Caco-2 (cell line): ENCODE measurements around the gene RBP2. TPM values are rescaled to one million over a fixed set of nuclear protein-coding genes. Genes with fewer than 3 reads are reported as not detected.
A peak's percentile ranks its signal among the peaks of the same experiment; 100 is the strongest.

Experiments
- BruUV-seq: library from RNA; stranded (reverse); fragments of 400-500 nt; replicated peaks from 2 replicates; lab custom pipeline; 2021; lab: Mats Ljungman, UMichigan
- CTCF ChIA-PET: fragments of 300-600 bp; sonication (Branson Sonifier 250); formaldehyde crosslinking; loops from one replicate; lab custom pipeline; 2022; ENCODE audit warnings: antibody characterized with exemption; lab: Charles Lee
- POLR2A ChIA-PET: fragments of 300-600 bp; sonication (Branson Sonifier 250); formaldehyde crosslinking; loops from one replicate; lab custom pipeline; 2022; ENCODE audit warnings: antibody characterized with exemption; lab: Charles Lee
- DNase-seq, 2 experiments: peaks; one replicate each; pipeline versions ENCODE4 v3.0.0 to v3.0.0-alpha.2; 2020 to 2022
- H3K27me3 ChIP-seq: replicated peaks from 2 replicates; pipeline ENCODE4 v1.6.0; 2011; ENCODE audit warnings: low read length; ENCODE audit not compliant: control insufficient read depth, insufficient read depth
- H3K36me3 ChIP-seq: 2 replicates; pipeline ENCODE4 v1.5.1; 2011; ENCODE audit warnings: low read length; ENCODE audit not compliant: control insufficient read depth, insufficient read depth
- H3K4me1 ChIP-seq: fragments of 250-450 bp; sonication (Bioruptor Pico); 2 replicates; pipeline ENCODE4 v1.5.1; 2020; ENCODE audit warnings: mild to moderate bottlenecking
- H3K4me3 ChIP-seq: 2 replicates; pipeline ENCODE4 v1.5.1; 2011; ENCODE audit warnings: low read depth, mild to moderate bottlenecking, control low read depth, low read length
- H3K9me3 ChIP-seq: fragments of 250-450 bp; sonication (Bioruptor Pico); 2 replicates; pipeline ENCODE4 v1.5.1; 2020; ENCODE audit warnings: mild to moderate bottlenecking, moderate library complexity
- H3K27ac Mint-ChIP-seq: one replicate; pipeline ENCODE4 v1.8.0; 2022; ENCODE audit warnings: mixed read lengths; ENCODE audit not compliant: unreplicated experiment
- H3K27me3 Mint-ChIP-seq: one replicate; pipeline ENCODE4 v1.8.0; 2022; ENCODE audit warnings: mixed read lengths; ENCODE audit not compliant: insufficient read depth, unreplicated experiment
- H3K36me3 Mint-ChIP-seq: one replicate; pipeline ENCODE4 v1.8.0; 2022; ENCODE audit warnings: mild to moderate bottlenecking, mixed read lengths; ENCODE audit not compliant: insufficient read depth, unreplicated experiment
- H3K4me1 Mint-ChIP-seq: one replicate; pipeline ENCODE4 v1.8.0; 2022; ENCODE audit warnings: low read depth, mixed read lengths; ENCODE audit not compliant: unreplicated experiment
- H3K4me3 Mint-ChIP-seq: one replicate; pipeline ENCODE4 v1.8.0; 2022; ENCODE audit warnings: mild to moderate bottlenecking, moderate library complexity, mixed read lengths; ENCODE audit not compliant: unreplicated experiment
- H3K9me3 Mint-ChIP-seq: one replicate; pipeline ENCODE4 v1.8.0; 2022; ENCODE audit warnings: mixed read lengths; ENCODE audit not compliant: unreplicated experiment
- intact Hi-C: fragments of 100-400 bp; cut with micrococcal nuclease; formaldehyde crosslinking; loops from one replicate; pipeline ENCODE4 v1.10.0; 2022; ENCODE audit not compliant: unreplicated experiment
- total RNA-seq: library from RNA; stranded (reverse); gene quantifications from 2 replicates; pipeline ENCODE4 v1.2.3, GENCODE V29; 2022
- TF ChIP-seq, protein P1 (sequence below), 2 experiments: fragments of 200-600 bp in 1 of 2; IDR thresholded peaks; 1 replicate in 1 of 2; 2 replicates in 1 of 2; pipeline versions ENCODE4 v1.5.1 to v1.8.0; 2011 to 2022; ENCODE audit warnings: antibody characterized with exemption in 1 of 2, control low read depth in 1 of 2, inconsistent platforms in 1 of 2, low read depth in 1 of 2, low read length in 1 of 2, mild to moderate bottlenecking in 1 of 2, moderate library complexity in 1 of 2; ENCODE audit not compliant: insufficient read depth in 1 of 2, severe bottlenecking in 1 of 2, unreplicated experiment in 1 of 2

Gene RBP2
- total RNA-seq, 1 experiment from 2014 or later, result 28.0 TPM

DNA sequence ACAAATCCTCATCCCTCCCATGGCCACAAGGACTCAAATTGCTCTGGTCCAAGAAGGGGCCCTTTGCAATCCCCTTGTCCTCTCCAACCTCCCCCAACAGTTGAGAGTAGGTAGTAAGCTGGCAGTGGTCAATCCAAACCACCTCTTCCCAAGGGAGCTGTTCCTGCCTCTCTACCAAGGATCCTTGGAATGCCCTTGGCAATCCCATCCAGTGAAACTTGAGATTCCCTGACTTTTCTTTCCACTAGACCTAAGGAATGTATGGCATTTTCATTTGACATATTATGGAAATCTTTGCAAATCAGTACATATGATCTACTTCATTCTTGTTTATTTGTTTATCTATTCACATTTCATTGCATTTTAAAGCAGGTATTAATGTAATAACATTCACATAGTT, 4.8 kb upstream of the RBP2 start:
- TF ChIP-seq, protein P1, sequence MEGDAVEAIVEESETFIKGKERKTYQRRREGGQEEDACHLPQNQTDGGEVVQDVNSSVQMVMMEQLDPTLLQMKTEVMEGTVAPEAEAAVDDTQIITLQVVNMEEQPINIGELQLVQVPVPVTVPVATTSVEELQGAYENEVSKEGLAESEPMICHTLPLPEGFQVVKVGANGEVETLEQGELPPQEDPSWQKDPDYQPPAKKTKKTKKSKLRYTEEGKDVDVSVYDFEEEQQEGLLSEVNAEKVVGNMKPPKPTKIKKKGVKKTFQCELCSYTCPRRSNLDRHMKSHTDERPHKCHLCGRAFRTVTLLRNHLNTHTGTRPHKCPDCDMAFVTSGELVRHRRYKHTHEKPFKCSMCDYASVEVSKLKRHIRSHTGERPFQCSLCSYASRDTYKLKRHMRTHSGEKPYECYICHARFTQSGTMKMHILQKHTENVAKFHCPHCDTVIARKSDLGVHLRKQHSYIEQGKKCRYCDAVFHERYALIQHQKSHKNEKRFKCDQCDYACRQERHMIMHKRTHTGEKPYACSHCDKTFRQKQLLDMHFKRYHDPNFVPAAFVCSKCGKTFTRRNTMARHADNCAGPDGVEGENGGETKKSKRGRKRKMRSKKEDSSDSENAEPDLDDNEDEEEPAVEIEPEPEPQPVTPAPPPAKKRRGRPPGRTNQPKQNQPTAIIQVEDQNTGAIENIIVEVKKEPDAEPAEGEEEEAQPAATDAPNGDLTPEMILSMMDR (IDR thresholded peaks at IDR 0.05; ENCODE audit: insufficient read depth in 1 of 2, low read depth in 1 of 2, low read length in 1 of 2, severe bottlenecking in 1 of 2, unreplicated experiment in 1 of 2), result no peak
- Histone ChIP-seq H3K4me1 (peaks cover 26% of the 10 kb centered on the region), H3K27me3 (no peaks in the 10 kb centered on the region), H3K4me3 (no peak overlapping the region), H3K36me3 (no peaks in the 10 kb centered on the region), H3K9me3 (no peaks in the 10 kb centered on the region)
- BruUV-seq, result no TSS peak
- intact Hi-C loops, result no loop called here
- ChIA-PET CTCF (interaction anchor here (1.4 kb wide), 1 partner anchor 25 kb away, joined by 3 read pairs; no protein-coding TSS in a partner anchor), POLR2A (no interaction called here)
- peaks cover 8% of the 10 kb centered on the region for H3K9me3 Mint-ChIP-seq
- H3K4me1 Mint-ChIP-seq, result peaks cover 18% of the 10 kb centered on the region
- no peak for DNase-seq
- H3K27me3 Mint-ChIP-seq, result no peaks in the 10 kb centered on the region
- no peak overlapping the region for H3K27ac Mint-ChIP-seq
- no peak overlapping the region for H3K4me3 Mint-ChIP-seq
- H3K36me3 Mint-ChIP-seq, result no peaks in the 10 kb centered on the region

GRCh38 chr3:139480585-139480984, 4.3 kb upstream of the RBP2 start:
- H3K27me3 ChIP-seq, result no peaks in the 10 kb centered on the region
- no peak overlapping the region for H3K4me3 ChIP-seq
- Mint-ChIP-seq H3K4me3 (no peak overlapping the region), H3K27ac (no peak overlapping the region), H3K36me3 (no peaks in the 10 kb centered on the region), H3K4me1 (peaks cover 22% of the 10 kb centered on the region), H3K9me3 (peaks cover 8% of the 10 kb centered on the region), H3K27me3 (no peaks in the 10 kb centered on the region)
- ChIA-PET CTCF (interaction anchor here (1.4 kb wide), 1 partner anchor 26 kb away, joined by 3 read pairs; no protein-coding TSS in a partner anchor), POLR2A (no interaction called here)
- intact Hi-C loops, result no loop called here
- TF ChIP-seq, protein P1 (IDR thresholded peaks at IDR 0.05; ENCODE audit: insufficient read depth in 1 of 2, low read depth in 1 of 2, low read length in 1 of 2, severe bottlenecking in 1 of 2, unreplicated experiment in 1 of 2), result no peak
- no peak for DNase-seq
- no peaks in the 10 kb centered on the region for H3K36me3 ChIP-seq
- BruUV-seq, result no TSS peak
- H3K9me3 ChIP-seq, result no peaks in the 10 kb centered on the region
- H3K4me1 ChIP-seq, result peaks cover 32% of the 10 kb centered on the region

DNA sequence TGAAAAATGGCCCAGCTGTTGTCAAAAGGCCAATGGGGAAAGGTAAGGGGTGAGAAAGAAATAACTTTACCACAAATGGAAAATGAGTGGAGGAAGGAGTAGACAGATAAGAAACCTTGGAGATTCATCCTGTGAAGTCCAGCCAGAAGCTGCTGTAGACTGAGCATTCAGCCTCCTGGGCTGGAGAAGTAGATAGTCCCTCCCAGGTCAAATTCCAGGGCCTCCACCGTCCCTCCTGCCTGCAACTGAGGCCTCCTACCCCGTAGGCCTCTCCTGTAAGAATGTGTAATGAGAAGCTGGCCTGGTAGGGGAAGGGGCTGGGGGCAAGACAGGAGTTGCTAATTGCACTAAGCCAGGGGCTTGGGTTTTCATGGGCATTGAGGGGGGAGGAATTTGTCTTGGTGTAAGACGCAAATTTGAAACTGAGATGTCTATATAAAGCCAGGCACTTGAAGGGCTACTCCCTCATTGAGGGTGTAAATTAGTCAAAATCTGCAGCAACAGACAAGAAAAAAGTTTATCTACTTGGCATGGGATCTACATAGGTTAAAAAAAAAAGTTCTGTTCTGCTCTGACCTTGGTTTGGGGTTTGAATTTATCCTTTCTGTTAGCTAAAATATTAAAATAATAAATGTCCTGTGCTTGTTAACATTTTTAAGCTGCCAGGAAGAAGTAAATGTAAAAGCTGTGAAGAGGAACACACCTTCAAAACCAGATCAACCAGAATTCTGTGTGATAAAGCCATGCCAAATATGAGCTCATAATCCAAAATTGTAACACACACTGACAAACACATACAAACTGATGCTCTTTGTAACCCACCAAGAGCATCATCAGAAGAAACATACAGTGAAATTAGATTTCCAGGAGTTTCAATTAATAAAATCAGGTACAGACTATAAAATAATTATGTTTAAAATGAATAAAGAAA, 1.7 kb upstream of the RBP2 start:
- Histone ChIP-seq H3K9me3 (no peaks in the 10 kb centered on the region), H3K27me3 (no peaks in the 10 kb centered on the region), H3K36me3 (no peaks in the 10 kb centered on the region), H3K4me1 (peaks cover 45% of the 10 kb centered on the region), H3K4me3 (no peak overlapping the region)
- TF ChIP-seq, protein P1 (IDR thresholded peaks at IDR 0.05; ENCODE audit: insufficient read depth in 1 of 2, low read depth in 1 of 2, low read length in 1 of 2, severe bottlenecking in 1 of 2, unreplicated experiment in 1 of 2), result no peak
- Mint-ChIP-seq H3K9me3 (peaks cover 8% of the 10 kb centered on the region), H3K27me3 (no peaks in the 10 kb centered on the region), H3K27ac (peak overlapping the region; percentile 61), H3K36me3 (peaks cover 2% of the 10 kb centered on the region), H3K4me3 (peak overlapping the region; percentile 8), H3K4me1 (peaks cover 22% of the 10 kb centered on the region)
- intact Hi-C loops, result no loop called here
- POLR2A ChIA-PET, result no interaction called here
- BruUV-seq, result no TSS peak
- peak; percentile 49 to 72 for DNase-seq
- CTCF ChIA-PET, result no interaction called here
